Lung microvascular endothelial cell (primary cell): ENCODE measurements around the gene METTL25B. TPM values are rescaled to one million over a fixed set of nuclear protein-coding genes. Genes with fewer than 3 reads are reported as not detected.

Experiments
- DNase-seq, 2 donors: peaks; one replicate each; pipeline versions ENCODE4 v3.0.0 to v3.0.0-alpha.2; 2010; ENCODE audit warnings: low read depth in 2 of 2
- total RNA-seq: library from RNA; depleted of rRNA; stranded (reverse); fragments of >200 nt; gene quantifications from 2 replicates; pipeline ENCODE4 v1.2.1, GENCODE V29; 2014

METTL25B gene
- total RNA-seq, 1 donor from 2014 or later, result 18.3 TPM

GRCh38 chr1:156767101-156767878 lies 39.0 kb downstream of the METTL25B start, which contains the start of gene PRCC:
Gene PRCC, plus strand, starts transcription at chr1:156767535. Its CDS starts 237 bp downstream, at chr1:156767772.
- DNase-seq, result peak; percentile 99 to 100

- peak; percentile 28 to 34 for DNase-seq
Measured at GRCh38 chr1:156767879-156768604, 39.8 kb downstream of the METTL25B start.

GRCh38 chr1:156768610-156769295 lies 40.5 kb downstream of the METTL25B start:
- DNase-seq, result no peak

- no peak for DNase-seq
Measured at GRCh38 chr1:156772222-156772621, 44.0 kb downstream of the METTL25B start.

- DNase-seq, result no peak
Measured at GRCh38 chr1:156772728-156773497, 44.6 kb downstream of the METTL25B start.

- no peak for DNase-seq
Measured at GRCh38 chr1:156773607-156774006, 45.3 kb downstream of the METTL25B start.

DNA sequence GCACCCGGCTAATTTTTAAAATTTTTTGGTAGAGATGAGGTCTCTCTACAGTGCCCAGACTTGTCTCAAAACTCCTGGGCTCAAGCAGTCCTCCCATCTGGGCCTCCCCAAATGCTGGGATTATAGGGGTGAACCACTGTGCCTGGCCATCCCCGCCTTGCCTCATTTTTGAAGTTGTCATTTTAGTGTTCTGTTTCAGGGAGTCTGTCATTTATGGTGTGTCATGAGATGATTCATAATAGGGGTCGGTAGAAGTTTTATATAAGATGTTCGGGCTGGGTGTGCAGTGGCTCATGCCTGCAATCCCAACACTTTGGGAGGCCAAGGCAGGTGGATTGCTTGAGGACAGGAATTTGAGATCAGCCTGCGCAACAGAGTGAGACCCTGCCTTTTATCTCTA lies 47.5 kb downstream of the METTL25B start:
- DNase-seq, result no peak

DNA sequence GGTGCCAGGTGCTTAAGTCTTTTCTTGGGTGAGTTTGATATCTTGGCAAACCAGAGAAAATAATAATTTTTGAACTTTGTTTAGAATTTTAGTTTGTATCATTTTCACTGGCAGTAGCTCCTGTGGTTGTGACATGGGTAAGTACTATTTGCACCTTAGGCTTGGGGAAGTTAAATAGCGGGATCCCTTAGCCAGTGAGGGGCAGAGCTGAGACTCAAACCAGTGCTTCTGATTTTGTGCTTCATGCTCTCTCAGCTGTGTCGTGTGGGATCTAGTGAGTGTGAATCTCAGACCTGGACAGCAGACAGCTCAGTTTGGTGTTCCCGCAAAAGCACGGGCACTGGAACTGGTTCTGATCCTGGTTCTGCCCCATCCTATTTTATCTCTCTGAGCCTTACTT lies 48.7 kb downstream of the METTL25B start:
- DNase-seq, result no peak

DNA sequence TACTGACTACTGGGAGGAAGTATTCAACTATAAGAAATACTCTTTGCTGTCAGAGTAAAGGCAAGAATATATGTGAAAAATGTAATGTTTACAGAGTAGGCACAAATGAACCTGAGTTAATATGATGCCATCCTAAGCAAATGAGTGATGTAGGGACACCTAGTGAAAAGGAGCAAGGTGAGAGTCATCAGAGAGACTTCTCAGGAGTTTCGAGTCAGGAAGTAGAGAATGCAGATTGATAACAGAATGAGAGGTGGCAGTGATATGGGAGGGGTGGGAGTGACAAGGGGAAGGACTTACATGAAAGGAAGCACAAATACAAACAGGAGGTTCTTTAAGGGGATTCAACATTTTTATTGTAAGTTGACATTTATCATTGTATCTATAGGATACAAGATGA lies 49.3 kb downstream of the METTL25B start:
- no peak for DNase-seq

DNA sequence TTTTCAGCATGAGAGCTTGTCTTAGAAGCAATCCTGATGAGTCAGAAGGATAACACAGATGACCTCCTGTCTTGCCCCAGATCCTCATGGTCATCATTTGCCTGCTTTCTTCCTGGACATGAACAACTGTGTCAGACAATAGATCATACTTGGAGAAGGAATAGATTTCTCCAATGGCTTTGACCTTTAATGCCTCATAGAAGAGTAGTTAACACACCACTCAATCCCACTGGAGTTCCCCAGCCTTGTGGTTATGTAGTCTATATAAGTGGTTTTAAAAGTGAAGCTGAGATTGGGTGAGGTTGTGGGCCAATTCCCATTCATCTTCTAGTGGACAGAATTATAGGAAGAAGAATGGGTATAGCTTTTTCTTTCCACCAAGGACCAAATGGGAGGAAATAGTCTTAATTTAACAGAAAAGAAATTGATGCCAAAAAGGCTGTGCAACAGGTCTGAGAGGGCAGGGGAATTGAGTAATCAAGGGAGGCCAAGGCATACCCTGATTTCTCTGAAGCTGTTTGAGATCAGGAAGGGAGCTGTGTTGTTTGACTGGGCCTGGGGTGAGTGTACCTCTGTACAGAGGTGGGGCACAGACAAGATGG lies 53.4 kb downstream of the METTL25B start:
- DNase-seq, result peak in 1 of 2 donors; percentile 57

- no peak for DNase-seq
Measured at GRCh38 chr1:156785458-156785857, 57.2 kb downstream of the METTL25B start.

Other genes starting within 250 kb of the METTL25B start
- 3.7 and 4.4 TPM in 2 replicates for gene MEF2D, start 227.7 kb upstream of the METTL25B start, total RNA-seq
- 3.0 and 7.0 TPM in 2 replicates for gene IQGAP3, start 155.9 kb upstream of the METTL25B start, total RNA-seq
- gene TTC24, start 148.7 kb upstream of the METTL25B start, total RNA-seq, result not detected in 2 replicates
- 56.2 and 58.5 TPM in 2 replicates for gene NAXE, start 136.7 kb upstream of the METTL25B start, total RNA-seq
- 8.9 and 9.9 TPM in 2 replicates for gene GPATCH4, start 127.0 kb upstream of the METTL25B start, total RNA-seq
- gene HAPLN2, start 109.1 kb upstream of the METTL25B start, total RNA-seq, result not detected in 2 replicates
- not detected in 2 replicates for gene BCAN, start 86.4 kb upstream of the METTL25B start, total RNA-seq
- gene NES, start 51.1 kb upstream of the METTL25B start, total RNA-seq, result 32.9 and 57.3 TPM in 2 replicates
- not detected in 2 replicates for gene CRABP2, start 22.9 kb upstream of the METTL25B start, total RNA-seq
- 4.4 and 6.3 TPM in 2 replicates for gene ISG20L2, start 297 bp downstream of the METTL25B start, total RNA-seq
- gene MRPL24, start 12.6 kb downstream of the METTL25B start, total RNA-seq, result 40.3 TPM in 2 replicates
- gene HDGF, start 23.2 kb downstream of the METTL25B start, total RNA-seq, result 88.5 and 94.4 TPM in 2 replicates
- gene PRCC, start 39.1 kb downstream of the METTL25B start, total RNA-seq, result 6.8 and 9.3 TPM in 2 replicates
- gene SH2D2A, start 88.4 kb downstream of the METTL25B start, total RNA-seq, result under 0.01 TPM in 1 of 2 replicates, not detected in the other
- not detected in 2 replicates for gene INSRR, start 130.6 kb downstream of the METTL25B start, total RNA-seq
- not detected in 2 replicates for gene NTRK1, start 132.4 kb downstream of the METTL25B start, total RNA-seq
- gene PEAR1, start 165.2 kb downstream of the METTL25B start, total RNA-seq, result 10.2 and 16.3 TPM in 2 replicates
- under 0.01 TPM in 2 replicates for gene LRRC71, start 192.2 kb downstream of the METTL25B start, total RNA-seq